Dendritic cell treated with granulocyte-macrophage colony-stimulating factor and Interleukin-4, amounts not matched to agents 40 ng/mL and 50 ng/mL, for 4 days (primary cell): Measurements from ENCODE around the gene PCBP4.
A peak's percentile ranks its signal among the peaks of the same experiment; 100 is the strongest.

Source experiments
- H3K27ac Mint-ChIP-seq: one replicate; pipeline ENCODE4 v1.8.0; 2022; ENCODE audit warnings: mild to moderate bottlenecking, mixed read lengths
- H3K27me3 Mint-ChIP-seq: one replicate; pipeline ENCODE4 v1.8.0; 2022; ENCODE audit warnings: mild to moderate bottlenecking, mixed read lengths
- H3K36me3 Mint-ChIP-seq: one replicate; pipeline ENCODE4 v1.8.0; 2022; ENCODE audit warnings: low read depth, mixed read lengths
- H3K4me1 Mint-ChIP-seq: one replicate; pipeline ENCODE4 v1.8.0; 2022; ENCODE audit warnings: low read depth, mixed read lengths
- H3K4me3 Mint-ChIP-seq: one replicate; pipeline ENCODE4 v1.8.0; 2022; ENCODE audit warnings: mild to moderate bottlenecking, moderate library complexity, mixed read lengths
- H3K9me3 Mint-ChIP-seq: one replicate; pipeline ENCODE4 v1.8.0; 2022; ENCODE audit warnings: mixed read lengths
- intact Hi-C: fragments of 100-400 bp; cut with micrococcal nuclease; formaldehyde crosslinking; loops from one replicate; pipeline ENCODE4 v1.15.0; 2022

The PCBP4 gene

GRCh38 chr3:51986010-51986947 lies 19.0 kb upstream of the PCBP4 start:
- H3K4me3 Mint-ChIP-seq = no peak overlapping the region
- peaks cover 29% of the 10 kb centered on the region for H3K36me3 Mint-ChIP-seq
- H3K4me1 Mint-ChIP-seq = peaks cover 40% of the 10 kb centered on the region
- no peaks in the 10 kb centered on the region for H3K27me3 Mint-ChIP-seq
- H3K27ac Mint-ChIP-seq = no peak overlapping the region
- intact Hi-C loops = no loop called here
- H3K9me3 Mint-ChIP-seq = no peaks in the 10 kb centered on the region

GRCh38 chr3:51985063-51985462 lies 17.8 kb upstream of the PCBP4 start:
- intact Hi-C loops = no loop called here
- H3K4me3 Mint-ChIP-seq = no peak overlapping the region
- H3K4me1 Mint-ChIP-seq = peaks cover 46% of the 10 kb centered on the region
- H3K36me3 Mint-ChIP-seq = peaks cover 32% of the 10 kb centered on the region
- H3K27ac Mint-ChIP-seq = no peak overlapping the region
- no peaks in the 10 kb centered on the region for H3K27me3 Mint-ChIP-seq
- H3K9me3 Mint-ChIP-seq = no peaks in the 10 kb centered on the region

GRCh38 chr3:51984269-51984647 lies 17.0 kb upstream of the PCBP4 start:
- intact Hi-C loops = no loop called here
- peak overlapping the region; percentile 90 for H3K27ac Mint-ChIP-seq
- no peaks in the 10 kb centered on the region for H3K27me3 Mint-ChIP-seq
- H3K36me3 Mint-ChIP-seq = peaks cover 32% of the 10 kb centered on the region
- no peaks in the 10 kb centered on the region for H3K9me3 Mint-ChIP-seq
- H3K4me1 Mint-ChIP-seq = peaks cover 46% of the 10 kb centered on the region
- peak overlapping the region; percentile 35 for H3K4me3 Mint-ChIP-seq

- peaks cover 46% of the 10 kb centered on the region for H3K4me1 Mint-ChIP-seq
- H3K9me3 Mint-ChIP-seq = no peaks in the 10 kb centered on the region
- peak overlapping the region; percentile 89 for H3K4me3 Mint-ChIP-seq
- H3K27ac Mint-ChIP-seq = peak overlapping the region; percentile 90
- no peaks in the 10 kb centered on the region for H3K27me3 Mint-ChIP-seq
- H3K36me3 Mint-ChIP-seq = peaks cover 27% of the 10 kb centered on the region
- intact Hi-C loops = no loop called here
Measured at GRCh38 chr3:51983578-51984268, 16.5 kb upstream of the PCBP4 start.

GRCh38 chr3:51982838-51983577 lies 15.8 kb upstream of the PCBP4 start, which contains the start of gene ACY1:
Gene ACY1 (plus strand): TSS chr3:51983535. CDS start chr3:51984065, 530 bp downstream.
- Mint-ChIP-seq H3K4me1 (peaks cover 46% of the 10 kb centered on the region), H3K9me3 (no peaks in the 10 kb centered on the region), H3K27ac (peak within 1 kb of the TSS; percentile 90), H3K27me3 (no peaks in the 10 kb centered on the region), H3K4me3 (peak within 1 kb of the TSS; percentile 89), H3K36me3 (peaks cover 20% of the 10 kb centered on the region)
- intact Hi-C loops = no loop called here

- H3K27me3 Mint-ChIP-seq = no peaks in the 10 kb centered on the region
- H3K27ac Mint-ChIP-seq = peak overlapping the region; percentile 90
- no peaks in the 10 kb centered on the region for H3K9me3 Mint-ChIP-seq
- H3K36me3 Mint-ChIP-seq = peaks cover 20% of the 10 kb centered on the region
- peaks cover 49% of the 10 kb centered on the region for H3K4me1 Mint-ChIP-seq
- peak overlapping the region; percentile 89 for H3K4me3 Mint-ChIP-seq
- intact Hi-C loops = no loop called here
Measured at GRCh38 chr3:51982352-51982837, 15.1 kb upstream of the PCBP4 start.

GRCh38 chr3:51980253-51980652 lies 13.0 kb upstream of the PCBP4 start:
- Mint-ChIP-seq H3K4me3 (no peak overlapping the region), H3K27ac (peak overlapping the region; percentile 4), H3K27me3 (no peaks in the 10 kb centered on the region), H3K36me3 (peaks cover 25% of the 10 kb centered on the region), H3K4me1 (peaks cover 61% of the 10 kb centered on the region), H3K9me3 (no peaks in the 10 kb centered on the region)
- intact Hi-C loops = no loop called here

- H3K27me3 Mint-ChIP-seq = no peaks in the 10 kb centered on the region
- H3K4me3 Mint-ChIP-seq = no peak overlapping the region
- peaks cover 62% of the 10 kb centered on the region for H3K4me1 Mint-ChIP-seq
- no peak overlapping the region for H3K27ac Mint-ChIP-seq
- H3K9me3 Mint-ChIP-seq = no peaks in the 10 kb centered on the region
- intact Hi-C loops = no loop called here
- peaks cover 35% of the 10 kb centered on the region for H3K36me3 Mint-ChIP-seq
Measured at GRCh38 chr3:51978143-51978502, 10.9 kb upstream of the PCBP4 start.

- H3K27me3 Mint-ChIP-seq = no peaks in the 10 kb centered on the region
- H3K27ac Mint-ChIP-seq = no peak overlapping the region
- H3K9me3 Mint-ChIP-seq = no peaks in the 10 kb centered on the region
- H3K36me3 Mint-ChIP-seq = peaks cover 30% of the 10 kb centered on the region
- H3K4me1 Mint-ChIP-seq = peaks cover 58% of the 10 kb centered on the region
- intact Hi-C loops = no loop called here
- H3K4me3 Mint-ChIP-seq = no peak overlapping the region
Measured at GRCh38 chr3:51977446-51978142, 10.3 kb upstream of the PCBP4 start.

GRCh38 chr3:51975852-51976549 lies 8.7 kb upstream of the PCBP4 start:
- peak overlapping the region; percentile 96 for H3K27ac Mint-ChIP-seq
- H3K27me3 Mint-ChIP-seq = no peaks in the 10 kb centered on the region
- intact Hi-C loops = no loop called here
- H3K4me1 Mint-ChIP-seq = peaks cover 51% of the 10 kb centered on the region
- peaks cover 23% of the 10 kb centered on the region for H3K36me3 Mint-ChIP-seq
- H3K4me3 Mint-ChIP-seq = peak overlapping the region; percentile 92
- H3K9me3 Mint-ChIP-seq = no peaks in the 10 kb centered on the region

- Mint-ChIP-seq H3K4me1 (peaks cover 44% of the 10 kb centered on the region), H3K9me3 (no peaks in the 10 kb centered on the region), H3K36me3 (peaks cover 15% of the 10 kb centered on the region), H3K27me3 (no peaks in the 10 kb centered on the region), H3K27ac (peak within 1 kb of the TSS; percentile 96), H3K4me3 (peak within 1 kb of the TSS; percentile 92)
- intact Hi-C loops = loop anchor here (1.0 kb wide), 1 partner anchor 33 kb away; the partner anchor contains the start of gene PARP3
Measured at GRCh38 chr3:51974963-51975851, 8.0 kb upstream of the PCBP4 start, which contains the start of gene ABHD14A. Gene ABHD14A (plus strand): TSS chr3:51975064. CDS start chr3:51975136, 72 bp downstream.
